ENCODE data around the gene APH1A. TPM values are rescaled to one million over a fixed set of nuclear protein-coding genes. Genes with fewer than 3 reads are reported as not detected.

Gene APH1A
- total RNA-seq, 1 donor from 2014 or later: 63.0 TPM

- no peak overlapping the region for H3K4me3 Mint-ChIP-seq
- no peaks in the 10 kb centered on the region for H3K9me3 ChIP-seq (ENCODE audit: low read depth)
- peaks cover 10% of the 10 kb centered on the region for H3K27me3 Mint-ChIP-seq (ENCODE audit: insufficient read depth, low read depth)
- H3K9me3 Mint-ChIP-seq: no peaks in the 10 kb centered on the region
- H3F3A ChIP-seq (ENCODE audit: low read depth): peaks cover 33% of the 10 kb centered on the region
- H3K27me3 ChIP-seq: no peaks in the 10 kb centered on the region
- peak overlapping the region; percentile 26 for H2AFZ ChIP-seq (replicated peaks)
- peaks cover 9% of the 10 kb centered on the region for H3K4me1 ChIP-seq
- H3K79me2 ChIP-seq (ENCODE audit: low read depth): peaks cover 43% of the 10 kb centered on the region
- no peak overlapping the region for H3K27ac Mint-ChIP-seq
- no peak overlapping the region for H3K9ac ChIP-seq
- H3K4me1 Mint-ChIP-seq: peaks cover 18% of the 10 kb centered on the region
- DNase-seq (ENCODE audit: low spot score): peak; percentile 11
- peak overlapping the region; percentile 73 for H3K4me2 ChIP-seq
- H4K20me1 ChIP-seq (ENCODE audit: low read depth): peaks cover 21% of the 10 kb centered on the region
- TF ChIP-seq CTCF (IDR thresholded peaks at IDR 0.05) (no peak), EZH2phosphoT487 (IDR thresholded peaks at IDR 0.05) (no peak), EZH2 (IDR thresholded peaks at IDR 0.05) (no peak)
- peaks cover 1% of the 10 kb centered on the region for H3K36me3 ChIP-seq
- peak overlapping the region; percentile 84 for H3K27ac ChIP-seq
- H3K36me3 Mint-ChIP-seq: peaks cover 5% of the 10 kb centered on the region
- peak overlapping the region; percentile 94 for H3K4me3 ChIP-seq
Measured at GRCh38 chr1:150236614-150237100, 32.2 kb downstream of the APH1A start.

GRCh38 chr1:150235852-150236613, 32.8 kb downstream of the APH1A start, which contains the start of gene ANP32E:
ANP32E (minus strand) TSS chr1:150236112; CDS start chr1:150235786, 326 bp downstream.
- H3K36me3 Mint-ChIP-seq: peaks cover 5% of the 10 kb centered on the region
- Histone ChIP-seq H3K27me3 (no peaks in the 10 kb centered on the region), H4K20me1 (ENCODE audit: low read depth) (peaks cover 21% of the 10 kb centered on the region), H3K4me1 (peaks cover 9% of the 10 kb centered on the region), H3K9me3 (ENCODE audit: low read depth) (no peaks in the 10 kb centered on the region), H3F3A (ENCODE audit: low read depth) (peaks cover 33% of the 10 kb centered on the region), H3K27ac (peak within 1 kb of the TSS; percentile 84), H3K4me3 (peak within 1 kb of the TSS; percentile 94), H3K79me2 (ENCODE audit: low read depth) (peaks cover 49% of the 10 kb centered on the region), H2AFZ (replicated peaks) (peak within 1 kb of the TSS; percentile 26), H3K36me3 (peaks cover 6% of the 10 kb centered on the region), H3K9ac (peak within 1 kb of the TSS; percentile 79), H3K4me2 (peak within 1 kb of the TSS; percentile 91)
- H3K9me3 Mint-ChIP-seq: no peaks in the 10 kb centered on the region
- H3K27me3 Mint-ChIP-seq (ENCODE audit: insufficient read depth, low read depth): peaks cover 10% of the 10 kb centered on the region
- H3K4me3 Mint-ChIP-seq: no peak within 1 kb of the TSS
- H3K27ac Mint-ChIP-seq: peak within 1 kb of the TSS; percentile 92
- TF ChIP-seq CTCF (IDR thresholded peaks at IDR 0.05): peak; percentile 36
- no peak for TF ChIP-seq EZH2 (IDR thresholded peaks at IDR 0.05)
- no peak for TF ChIP-seq EZH2phosphoT487 (IDR thresholded peaks at IDR 0.05)
- peak; percentile 97 for DNase-seq (ENCODE audit: low spot score)
- H3K4me1 Mint-ChIP-seq: peaks cover 18% of the 10 kb centered on the region

GRCh38 chr1:150235294-150235851, 33.4 kb downstream of the APH1A start:
- H3K27ac Mint-ChIP-seq: no peak overlapping the region
- Histone ChIP-seq H3K4me1 (peaks cover 9% of the 10 kb centered on the region), H3K36me3 (peaks cover 13% of the 10 kb centered on the region), H3K4me2 (peak overlapping the region; percentile 91), H3K9ac (peak overlapping the region; percentile 79), H3K27ac (peak overlapping the region; percentile 77), H4K20me1 (ENCODE audit: low read depth) (peaks cover 21% of the 10 kb centered on the region), H3K4me3 (peak overlapping the region; percentile 94), H3K27me3 (no peaks in the 10 kb centered on the region), H2AFZ (replicated peaks) (no peak overlapping the region), H3K9me3 (ENCODE audit: low read depth) (no peaks in the 10 kb centered on the region), H3F3A (ENCODE audit: low read depth) (peaks cover 33% of the 10 kb centered on the region), H3K79me2 (ENCODE audit: low read depth) (peaks cover 56% of the 10 kb centered on the region)
- no peaks in the 10 kb centered on the region for H3K9me3 Mint-ChIP-seq
- peaks cover 10% of the 10 kb centered on the region for H3K36me3 Mint-ChIP-seq
- peaks cover 10% of the 10 kb centered on the region for H3K27me3 Mint-ChIP-seq (ENCODE audit: insufficient read depth, low read depth)
- no peak overlapping the region for H3K4me3 Mint-ChIP-seq
- TF ChIP-seq EZH2phosphoT487 (IDR thresholded peaks at IDR 0.05) (no peak), EZH2 (IDR thresholded peaks at IDR 0.05) (no peak), CTCF (IDR thresholded peaks at IDR 0.05) (no peak)
- DNase-seq (ENCODE audit: low spot score): peak; percentile 24
- peaks cover 18% of the 10 kb centered on the region for H3K4me1 Mint-ChIP-seq
